Erythroblast (primary cell): ENCODE measurements around the gene PTPRN2.

ENCODE experiments used
- DNase-seq, 2 experiments: peaks; one replicate each; lab custom pipeline; 2025; lab: John Stamatoyannopoulos, UW
- GATA1 ChIP-seq: IDR thresholded peaks from 2 replicates; pipeline ENCODE4 v1.6.1; 2011; ENCODE audit warnings: low read depth, mild to moderate bottlenecking, control low read depth, low read length, moderate library complexity
- POLR2A ChIP-seq: IDR thresholded peaks from 2 replicates; pipeline ENCODE4 v1.6.1; 2011; ENCODE audit warnings: mild to moderate bottlenecking, low read length

The PTPRN2 gene

GRCh38 chr7:158399762-158400161, 187.9 kb downstream of the PTPRN2 start:
- TF ChIP-seq POLR2A = no peak
- DNase-seq = no peak

- TF ChIP-seq GATA1 (no peak), POLR2A (no peak)
- no peak for DNase-seq
These were observed 188.9 kb downstream of the PTPRN2 start for GRCh38 chr7:158398750-158399149.

- DNase-seq = no peak
- TF ChIP-seq POLR2A = no peak
- no peak for TF ChIP-seq GATA1
These were observed 189.7 kb downstream of the PTPRN2 start for GRCh38 chr7:158397885-158398284.

GRCh38 chr7:158396982-158397862, 190.4 kb downstream of the PTPRN2 start:
- TF ChIP-seq GATA1 = no peak
- no peak for TF ChIP-seq POLR2A
- DNase-seq = no peak

GRCh38 chr7:158396301-158396905, 191.2 kb downstream of the PTPRN2 start:
- TF ChIP-seq POLR2A (no peak), GATA1 (no peak)
- no peak for DNase-seq

- no peak for TF ChIP-seq POLR2A
- no peak for TF ChIP-seq GATA1
- no peak for DNase-seq
These were observed 191.8 kb downstream of the PTPRN2 start for GRCh38 chr7:158395780-158396278.

GRCh38 chr7:158395349-158395748, 192.3 kb downstream of the PTPRN2 start:
- TF ChIP-seq POLR2A = no peak
- TF ChIP-seq GATA1 = no peak
- no peak for DNase-seq

GRCh38 chr7:158394936-158395335, 192.7 kb downstream of the PTPRN2 start:
- DNase-seq = peak in 1 of 2 experiments; percentile 3
- TF ChIP-seq GATA1 (no peak), POLR2A (no peak)

GRCh38 chr7:158393926-158394625, 193.5 kb downstream of the PTPRN2 start:
- no peak for DNase-seq
- no peak for TF ChIP-seq POLR2A
- TF ChIP-seq GATA1 = no peak

- TF ChIP-seq GATA1 (no peak), POLR2A (no peak)
- no peak for DNase-seq
These were observed 195.4 kb downstream of the PTPRN2 start for GRCh38 chr7:158392251-158392650.

GRCh38 chr7:158391541-158391940, 196.1 kb downstream of the PTPRN2 start:
- no peak for TF ChIP-seq GATA1
- TF ChIP-seq POLR2A = no peak
- DNase-seq = no peak

GRCh38 chr7:158391141-158391540, 196.5 kb downstream of the PTPRN2 start:
- no peak for TF ChIP-seq GATA1

GRCh38 chr7:158390460-158390859, 197.2 kb downstream of the PTPRN2 start:
- TF ChIP-seq POLR2A (no peak), GATA1 (no peak)
- no peak for DNase-seq

More at GRCh38 chr7:158391141-158391540, 196.5 kb downstream of the PTPRN2 start:
- no peak for DNase-seq
